Measurements from ENCODE around the gene MTSS2. TPM values are rescaled to one million over a fixed set of nuclear protein-coding genes. Genes with fewer than 3 reads are reported as not detected.

The MTSS2 gene
- total and polyA plus RNA-seq, 2 experiments from 2014 or later, result 1.6 to 19.6 TPM

- no peaks in the 10 kb centered on the region for H3K36me3 Mint-ChIP-seq (ENCODE audit: low read depth)
- no peak for TF ChIP-seq ZNF331 (CRISPR knock-in tag; IDR thresholded peaks at IDR 0.05; ENCODE audit: low read depth)
- no peak for TF ChIP-seq CTCF (conservative IDR thresholded peaks at IDR 0.05; ENCODE audit: low read depth in 2 of 2)
- no peak for TF ChIP-seq NANOG (IDR thresholded peaks at IDR 0.05; ENCODE audit: borderline replicate concordance)
- no peak for TF ChIP-seq ZNF462 (CRISPR knock-in tag; IDR thresholded peaks at IDR 0.05)
- ATAC-seq (no peak), DNase-seq (ENCODE audit: low spot score) (no peak)
- no peak overlapping the region for H3K27ac Mint-ChIP-seq
- Histone ChIP-seq H3K27me3 (ENCODE audit: insufficient read depth) (no peaks in the 10 kb centered on the region), H3F3A (replicated peaks; ENCODE audit: low read depth) (no peaks in the 10 kb centered on the region), H4K20me1 (replicated peaks; ENCODE audit: insufficient read depth) (no peaks in the 10 kb centered on the region), H3K79me2 (replicated peaks; ENCODE audit: insufficient read depth) (no peaks in the 10 kb centered on the region), H3K27ac (ENCODE audit: low read depth) (no peak overlapping the region), H3K4me2 (no peak overlapping the region), H3K4me1 (ENCODE audit: insufficient read depth) (peaks cover 7% of the 10 kb centered on the region; the same call in 1 of the 2 replicates), H3K9me2 (ENCODE audit: insufficient read depth) (no peaks in the 10 kb centered on the region), H3K4me3 (no peak overlapping the region), H2AFZ (no peak overlapping the region), H3K36me3 (ENCODE audit: insufficient read depth) (no peaks in the 10 kb centered on the region)
- H3K4me3 Mint-ChIP-seq, result no peak overlapping the region
- H3K27me3 Mint-ChIP-seq (ENCODE audit: insufficient read depth, low read depth, poor library complexity), result peaks cover 24% of the 10 kb centered on the region
- peaks cover 48% of the 10 kb centered on the region for H3K4me1 Mint-ChIP-seq
- H3K9me3 Mint-ChIP-seq, result no peaks in the 10 kb centered on the region; the same call in 2 of the 3 replicates
These were observed 19.2 kb upstream of the MTSS2 start for GRCh38 chr16:70705056-70705455.

GRCh38 chr16:70704586-70704985 is 18.7 kb upstream of the MTSS2 start:
- peaks cover 7% of the 10 kb centered on the region; the same call in 1 of the 2 replicates for H3K4me1 ChIP-seq (ENCODE audit: insufficient read depth)
- peaks cover 48% of the 10 kb centered on the region for H3K4me1 Mint-ChIP-seq
- TF ChIP-seq EZH2 (IDR thresholded peaks at IDR 0.05; ENCODE audit: low read depth, unreplicated experiment) (no peak), ETS1 (IDR thresholded peaks at IDR 0.05) (no peak), POLR2AphosphoS5 (IDR thresholded peaks at IDR 0.05; ENCODE audit: low read depth) (no peak), ZNF331 (CRISPR knock-in tag; IDR thresholded peaks at IDR 0.05; ENCODE audit: low read depth) (no peak), EZH2phosphoT487 (IDR thresholded peaks at IDR 0.05; ENCODE audit: unreplicated experiment) (no peak), CREB1 (CRISPR knock-in tag; IDR thresholded peaks at IDR 0.05; ENCODE audit: low read depth) (no peak), CTCF (conservative IDR thresholded peaks at IDR 0.05; ENCODE audit: low read depth in 2 of 2) (no peak), NANOG (IDR thresholded peaks at IDR 0.05; ENCODE audit: borderline replicate concordance) (no peak), STAT1 (IDR thresholded peaks at IDR 0.05; ENCODE audit: unreplicated experiment) (no peak), ZNF114 (CRISPR knock-in tag; IDR thresholded peaks at IDR 0.05) (no peak)

More at GRCh38 chr16:70704586-70704985, 18.7 kb upstream of the MTSS2 start:
- H3K27me3 ChIP-seq (ENCODE audit: insufficient read depth), result no peaks in the 10 kb centered on the region
- no peak overlapping the region for H2AFZ ChIP-seq
- H3K9me2 ChIP-seq (ENCODE audit: insufficient read depth), result no peaks in the 10 kb centered on the region
- Mint-ChIP-seq H3K4me3 (no peak overlapping the region), H3K27ac (no peak overlapping the region), H3K36me3 (ENCODE audit: low read depth) (no peaks in the 10 kb centered on the region), H3K9me3 (no peaks in the 10 kb centered on the region; the same call in 2 of the 3 replicates), H3K27me3 (ENCODE audit: insufficient read depth, low read depth, poor library complexity) (peaks cover 26% of the 10 kb centered on the region)
- no peak overlapping the region for H3K4me3 ChIP-seq
- no peaks in the 10 kb centered on the region for H3K79me2 ChIP-seq (replicated peaks; ENCODE audit: insufficient read depth)
- H3F3A ChIP-seq (replicated peaks; ENCODE audit: low read depth), result no peaks in the 10 kb centered on the region
- no peak for DNase-seq (ENCODE audit: low spot score)
- H3K36me3 ChIP-seq (ENCODE audit: insufficient read depth), result no peaks in the 10 kb centered on the region
- H4K20me1 ChIP-seq (replicated peaks; ENCODE audit: insufficient read depth), result no peaks in the 10 kb centered on the region
- no peak overlapping the region for H3K4me2 ChIP-seq
- no peak for ATAC-seq
- H3K27ac ChIP-seq (ENCODE audit: low read depth), result no peak overlapping the region

Data from GM23338 (cell line).